PC-9 (cell line): Measurements from ENCODE around the gene MEF2C. TPM values are rescaled to one million over a fixed set of nuclear protein-coding genes. Genes with fewer than 3 reads are reported as not detected.

ENCODE experiments used
- BruUV-seq: library from RNA; stranded (reverse); fragments of 400-500 nt; replicated peaks from 2 replicates; lab custom pipeline; 2021; lab: Mats Ljungman, UMichigan
- CTCF ChIA-PET: fragments of 300-600 bp; sonication (Branson Sonifier 250); formaldehyde crosslinking; loops from one replicate; lab custom pipeline; 2022; ENCODE audit warnings: antibody characterized with exemption; lab: Charles Lee
- POLR2A ChIA-PET: fragments of 300-600 bp; sonication (Branson Sonifier 250); formaldehyde crosslinking; loops from one replicate; lab custom pipeline; 2022; ENCODE audit warnings: antibody characterized with exemption; ENCODE audit not compliant: unreplicated experiment; lab: Charles Lee
- DNase-seq, 2 experiments: peaks; one replicate each; pipeline versions ENCODE4 v3.0.0 to v3.0.0-alpha.2; 2015 to 2022; ENCODE audit warnings: mixed read lengths in 1 of 2
- H2AFZ ChIP-seq: fragments of 200-600 bp; sonication (generic); 2 replicates; pipeline ENCODE4 v1.8.1; 2017; ENCODE audit warnings: antibody characterized with exemption
- H3F3A ChIP-seq: fragments of 200-600 bp; sonication (generic); 2 replicates; pipeline ENCODE4 v1.8.1; 2017; ENCODE audit warnings: antibody characterized with exemption, mild to moderate bottlenecking, low read depth; ENCODE audit not compliant: insufficient read depth
- H3K27ac ChIP-seq: fragments of 200-600 bp; sonication (generic); 2 replicates; pipeline ENCODE4 v1.6.1; 2016; ENCODE audit warnings: mixed run types
- H3K27me3 ChIP-seq: fragments of 200-600 bp; sonication (generic); 2 replicates; pipeline ENCODE4 v1.6.1; 2016; ENCODE audit warnings: low read depth, mixed run types; ENCODE audit not compliant: insufficient read depth
- H3K36me3 ChIP-seq: fragments of 200-600 bp; sonication (generic); 2 replicates; pipeline ENCODE4 v1.6.1; 2016; ENCODE audit warnings: low read depth, mixed run types
- H3K4me1 ChIP-seq: fragments of 200-600 bp; sonication (generic); replicated peaks from 2 replicates; pipeline ENCODE4 v1.6.1; 2016; ENCODE audit warnings: mixed run types; ENCODE audit not compliant: insufficient read depth
- H3K4me2 ChIP-seq: fragments of 200-600 bp; sonication (generic); 2 replicates; pipeline ENCODE4 v1.6.1; 2017; ENCODE audit warnings: mixed run types
- H3K4me3 ChIP-seq: fragments of 200-600 bp; sonication (generic); 2 replicates; pipeline ENCODE4 v1.6.1; 2016; ENCODE audit warnings: mixed run types
- H3K79me2 ChIP-seq: fragments of 200-600 bp; sonication (generic); 2 replicates; pipeline ENCODE4 v1.6.1; 2017; ENCODE audit warnings: low read depth, mixed run types
- H3K9me2 ChIP-seq: fragments of 200-600 bp; sonication (generic); 2 replicates; pipeline ENCODE4 v1.8.1; 2017; ENCODE audit warnings: mild to moderate bottlenecking; ENCODE audit not compliant: insufficient read depth
- H3K9me3 ChIP-seq: fragments of 200-600 bp; sonication (generic); 2 replicates; pipeline ENCODE4 v1.8.1; 2016; ENCODE audit warnings: low read depth; ENCODE audit not compliant: insufficient read depth
- H4K20me1 ChIP-seq: fragments of 200-600 bp; sonication (generic); 2 replicates; pipeline ENCODE4 v1.8.1; 2017; ENCODE audit not compliant: insufficient read depth
- EZH2 ChIP-seq: fragments of 200-600 bp; sonication (generic); IDR thresholded peaks from 2 replicates; pipeline ENCODE4 v1.8.0; 2017; ENCODE audit warnings: antibody characterized with exemption, low read depth
- intact Hi-C: fragments of 100-400 bp; cut with micrococcal nuclease; formaldehyde crosslinking; loops from one replicate; pipeline ENCODE4 v1.10.0; 2022; ENCODE audit not compliant: unreplicated experiment
- total RNA-seq: library from RNA; stranded (reverse); gene quantifications from 2 replicates; pipeline ENCODE4 v1.2.3, GENCODE V29; 2021
- TF ChIP-seq, protein P1 (sequence below): fragments of 200-600 bp; sonication (generic); conservative IDR thresholded peaks from 2 replicates; pipeline ENCODE4 v1.6.1; 2017; ENCODE audit warnings: mixed run types, antibody characterized with exemption, mild to moderate bottlenecking, moderate library complexity

Gene MEF2C
- total RNA-seq, 1 experiment from 2014 or later, result 2.5 TPM

- ChIA-PET POLR2A (no interaction called here), CTCF (no interaction called here)
- Histone ChIP-seq H3F3A (no peaks in the 10 kb centered on the region), H3K9me2 (no peaks in the 10 kb centered on the region), H3K9me3 (no peaks in the 10 kb centered on the region), H3K4me3 (no peak overlapping the region), H4K20me1 (no peaks in the 10 kb centered on the region), H3K4me1 (no peaks in the 10 kb centered on the region), H3K79me2 (no peaks in the 10 kb centered on the region), H3K4me2 (no peak overlapping the region), H3K27me3 (no peaks in the 10 kb centered on the region), H3K27ac (no peak overlapping the region), H2AFZ (no peak overlapping the region), H3K36me3 (no peaks in the 10 kb centered on the region)
- intact Hi-C loops, result no loop called here
- DNase-seq, result no peak
- no peak for TF ChIP-seq EZH2
- TF ChIP-seq, protein P1, sequence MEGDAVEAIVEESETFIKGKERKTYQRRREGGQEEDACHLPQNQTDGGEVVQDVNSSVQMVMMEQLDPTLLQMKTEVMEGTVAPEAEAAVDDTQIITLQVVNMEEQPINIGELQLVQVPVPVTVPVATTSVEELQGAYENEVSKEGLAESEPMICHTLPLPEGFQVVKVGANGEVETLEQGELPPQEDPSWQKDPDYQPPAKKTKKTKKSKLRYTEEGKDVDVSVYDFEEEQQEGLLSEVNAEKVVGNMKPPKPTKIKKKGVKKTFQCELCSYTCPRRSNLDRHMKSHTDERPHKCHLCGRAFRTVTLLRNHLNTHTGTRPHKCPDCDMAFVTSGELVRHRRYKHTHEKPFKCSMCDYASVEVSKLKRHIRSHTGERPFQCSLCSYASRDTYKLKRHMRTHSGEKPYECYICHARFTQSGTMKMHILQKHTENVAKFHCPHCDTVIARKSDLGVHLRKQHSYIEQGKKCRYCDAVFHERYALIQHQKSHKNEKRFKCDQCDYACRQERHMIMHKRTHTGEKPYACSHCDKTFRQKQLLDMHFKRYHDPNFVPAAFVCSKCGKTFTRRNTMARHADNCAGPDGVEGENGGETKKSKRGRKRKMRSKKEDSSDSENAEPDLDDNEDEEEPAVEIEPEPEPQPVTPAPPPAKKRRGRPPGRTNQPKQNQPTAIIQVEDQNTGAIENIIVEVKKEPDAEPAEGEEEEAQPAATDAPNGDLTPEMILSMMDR, result no peak
- BruUV-seq, result no TSS peak
These were observed 146.5 kb downstream of the MEF2C start for GRCh38 chr5:88736494-88736893.

GRCh38 chr5:88734983-88735382, 148.0 kb downstream of the MEF2C start:
- Histone ChIP-seq H3K9me2 (no peaks in the 10 kb centered on the region), H2AFZ (no peak overlapping the region), H3K4me2 (no peak overlapping the region), H3K9me3 (no peaks in the 10 kb centered on the region), H3K36me3 (no peaks in the 10 kb centered on the region), H3K4me3 (no peak overlapping the region), H3K4me1 (no peaks in the 10 kb centered on the region), H3K79me2 (no peaks in the 10 kb centered on the region), H3K27me3 (no peaks in the 10 kb centered on the region), H4K20me1 (no peaks in the 10 kb centered on the region), H3F3A (no peaks in the 10 kb centered on the region), H3K27ac (no peak overlapping the region)
- TF ChIP-seq EZH2, result no peak
- TF ChIP-seq, protein P1, result no peak
- POLR2A ChIA-PET, result no interaction called here
- intact Hi-C loops, result no loop called here
- CTCF ChIA-PET, result no interaction called here
- BruUV-seq, result no TSS peak
- no peak for DNase-seq

DNA sequence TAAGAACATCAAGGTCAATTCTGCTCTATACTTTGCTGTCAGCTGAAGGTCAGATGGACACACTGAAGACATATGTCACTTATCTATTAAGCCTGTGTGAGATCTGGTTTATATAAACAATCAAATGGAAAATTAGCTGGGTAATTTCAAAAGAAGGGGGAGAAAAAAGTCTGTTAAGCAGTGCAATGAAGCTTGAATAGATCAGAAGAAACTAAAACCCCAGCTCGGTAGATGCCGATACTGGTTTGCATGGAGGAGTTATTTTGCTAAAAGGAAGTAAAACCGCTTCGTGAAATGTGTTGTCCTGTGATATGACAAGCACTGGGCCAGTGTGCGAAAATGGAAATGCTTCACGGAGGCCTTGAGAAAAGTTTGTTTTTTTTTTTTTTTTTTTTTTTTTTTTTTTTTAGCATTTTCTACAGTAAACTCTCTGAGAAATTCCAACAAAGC, 148.8 kb downstream of the MEF2C start:
- no peaks in the 10 kb centered on the region for H3F3A ChIP-seq
- H3K9me2 ChIP-seq, result no peaks in the 10 kb centered on the region
- H3K36me3 ChIP-seq, result no peaks in the 10 kb centered on the region
- no peaks in the 10 kb centered on the region for H3K4me1 ChIP-seq
- H3K4me2 ChIP-seq, result no peak overlapping the region
- ChIA-PET CTCF (interaction anchor here (0.6 kb wide), 2 partner anchors 995 to 1726 kb away, joined by 3 to 4 read pairs; no protein-coding TSS in a partner anchor), POLR2A (no interaction called here)
- H2AFZ ChIP-seq, result no peak overlapping the region
- no peak overlapping the region for H3K4me3 ChIP-seq
- no peaks in the 10 kb centered on the region for H3K9me3 ChIP-seq
- no peaks in the 10 kb centered on the region for H4K20me1 ChIP-seq
- no TSS peak for BruUV-seq
- TF ChIP-seq, protein P1, result no peak
- no peak for TF ChIP-seq EZH2
- H3K27ac ChIP-seq, result no peak overlapping the region
- H3K79me2 ChIP-seq, result no peaks in the 10 kb centered on the region
- DNase-seq, result no peak
- intact Hi-C loops, result no loop called here
- no peaks in the 10 kb centered on the region for H3K27me3 ChIP-seq
